Measurements from ENCODE around the gene RHBDD2.
"Not testable (repeated sequence)": the region's sequence is repeated elsewhere in the genome, so short reads cannot be mapped to it uniquely, and the experiment has no call there.

The RHBDD2 gene

GRCh38 chr7:75889223-75889825 lies 10.5 kb downstream of the RHBDD2 start:
- no peak for DNase-seq

GRCh38 chr7:75889826-75890225 lies 11.0 kb downstream of the RHBDD2 start:
- DNase-seq, result no peak

- not testable (repeated sequence) for DNase-seq
Measured at GRCh38 chr7:75891237-75891636, 12.4 kb downstream of the RHBDD2 start.

- no peak for DNase-seq
Measured at GRCh38 chr7:75891815-75892411, 13.1 kb downstream of the RHBDD2 start.

- DNase-seq, result peak; percentile 26
Measured at GRCh38 chr7:75892634-75893272, 13.9 kb downstream of the RHBDD2 start.

GRCh38 chr7:75896803-75897327 lies 18.0 kb downstream of the RHBDD2 start:
- DNase-seq, result no peak

GRCh38 chr7:75900617-75901315 lies 21.9 kb downstream of the RHBDD2 start:
- DNase-seq, result no peak

GRCh38 chr7:75905785-75906604 lies 27.2 kb downstream of the RHBDD2 start:
- peak; percentile 55 for DNase-seq

GRCh38 chr7:75906991-75907667 lies 28.3 kb downstream of the RHBDD2 start:
- DNase-seq, result no peak

- DNase-seq, result not testable (repeated sequence)
Measured at GRCh38 chr7:75907668-75908039, 28.8 kb downstream of the RHBDD2 start.

GRCh38 chr7:75909521-75910132 lies 30.8 kb downstream of the RHBDD2 start:
- no peak for DNase-seq

- not testable (repeated sequence) for DNase-seq
Measured at GRCh38 chr7:75911186-75911585, 32.4 kb downstream of the RHBDD2 start.

- DNase-seq, result no peak
Measured at GRCh38 chr7:75913437-75913836, 34.6 kb downstream of the RHBDD2 start.

GRCh38 chr7:75914169-75914654 lies 35.4 kb downstream of the RHBDD2 start:
- no peak for DNase-seq

- DNase-seq, result peak; percentile 97
Measured at GRCh38 chr7:75914655-75915415, 36.0 kb downstream of the RHBDD2 start, which contains the start of gene POR. Gene POR, plus strand, starts transcription at chr7:75915155. Its CDS starts 38,847 bp downstream, at chr7:75954002.

GRCh38 chr7:75915416-75916156 lies 36.8 kb downstream of the RHBDD2 start:
- DNase-seq, result peak; percentile 42

- DNase-seq, result no peak
Measured at GRCh38 chr7:75916259-75916658, 37.4 kb downstream of the RHBDD2 start.

GRCh38 chr7:75916685-75917634 lies 38.1 kb downstream of the RHBDD2 start:
- no peak for DNase-seq

Measured in OCI-M1 (cell line).